HEK293T (cell line): Measurements from ENCODE around the gene SOX6.

Source experiments
- CTCF ChIA-PET: fragments of 350-600 bp; formaldehyde crosslinking; extraction: SDS; loops from one replicate; lab custom pipeline; 2021; ENCODE audit warnings: antibody characterized with exemption, inconsistent platforms; lab: Yijun Ruan, JAX
- POLR2A ChIA-PET: fragments of 350-600 bp; formaldehyde crosslinking; extraction: SDS; loops from one replicate; lab custom pipeline; 2020; ENCODE audit warnings: antibody characterized with exemption, inconsistent platforms; lab: Yijun Ruan, JAX
- DNase-seq: peaks from one replicate; pipeline ENCODE4 v3.0.0; 2012; ENCODE audit warnings: mixed read lengths; ENCODE audit errors: extremely low spot score
- ARNT ChIP-seq: fragments of 450-650 bp; IDR thresholded peaks from 2 replicates; pipeline ENCODE4 v1.6.1; 2017; ENCODE audit warnings: mild to moderate bottlenecking
- BHLHE40 ChIP-seq: fragments of 450-650 bp; IDR thresholded peaks from 2 replicates; pipeline ENCODE4 v1.6.1; 2016; ENCODE audit warnings: mild to moderate bottlenecking, moderate library complexity, borderline replicate concordance
- CTBP1 ChIP-seq: fragments of 450-650 bp; IDR thresholded peaks from 2 replicates; pipeline ENCODE4 v1.6.1; 2016; ENCODE audit warnings: borderline replicate concordance
- ELF4 ChIP-seq: fragments of 450-650 bp; IDR thresholded peaks from 2 replicates; pipeline ENCODE4 v1.6.1; 2017; ENCODE audit warnings: antibody characterized with exemption
- FOXA1 ChIP-seq: fragments of 450-650 bp; IDR thresholded peaks from 2 replicates; pipeline ENCODE4 v1.6.1; 2016; ENCODE audit warnings: mild to moderate bottlenecking
- FOXK2 ChIP-seq: fragments of 450-650 bp; IDR thresholded peaks from 2 replicates; pipeline ENCODE4 v1.6.1; 2016; ENCODE audit warnings: mild to moderate bottlenecking
- FOXM1 ChIP-seq: fragments of 450-650 bp; IDR thresholded peaks from 2 replicates; pipeline ENCODE4 v1.6.1; 2017; ENCODE audit warnings: mild to moderate bottlenecking, borderline replicate concordance
- HDGF ChIP-seq: fragments of 450-650 bp; IDR thresholded peaks from 2 replicates; pipeline ENCODE4 v1.6.1; 2017; ENCODE audit warnings: antibody characterized with exemption, borderline replicate concordance
- L3MBTL2 ChIP-seq: fragments of 450-650 bp; conservative IDR thresholded peaks from 2 replicates; pipeline ENCODE4 v1.6.1; 2016; ENCODE audit warnings: mild to moderate bottlenecking
- LEF1 ChIP-seq: fragments of 450-650 bp; IDR thresholded peaks from 2 replicates; pipeline ENCODE4 v1.6.1; 2017; ENCODE audit warnings: mild to moderate bottlenecking, borderline replicate concordance
- NFRKB ChIP-seq: fragments of 450-650 bp; IDR thresholded peaks from 2 replicates; pipeline ENCODE4 v1.6.1; 2016; ENCODE audit warnings: mild to moderate bottlenecking, moderate library complexity
- SP1 ChIP-seq: fragments of 450-650 bp; IDR thresholded peaks from 2 replicates; pipeline ENCODE4 v1.6.1; 2017
- SUZ12 ChIP-seq: fragments of 450-650 bp; IDR thresholded peaks from 2 replicates; pipeline ENCODE4 v1.6.1; 2016; ENCODE audit warnings: mild to moderate bottlenecking
- TARDBP ChIP-seq: fragments of 450-650 bp; IDR thresholded peaks from 2 replicates; pipeline ENCODE4 v1.6.1; 2016
- ZNF384 ChIP-seq: fragments of 450-650 bp; IDR thresholded peaks from 2 replicates; pipeline ENCODE4 v1.6.1; 2016
- TF ChIP-seq, protein P1 (sequence below): fragments of 450-650 bp; IDR thresholded peaks from 2 replicates; pipeline ENCODE4 v1.6.1; 2016

The SOX6 gene

GRCh38 chr11:16337421-16338213 lies 18.7 kb downstream of the SOX6 start:
- TF ChIP-seq SP1 (no peak), ELF4 (no peak), ZNF384 (no peak)
- DNase-seq: no peak
- CTCF ChIA-PET: no interaction called here
- POLR2A ChIA-PET: no interaction called here

GRCh38 chr11:16336721-16337120 lies 19.6 kb downstream of the SOX6 start:
- POLR2A ChIA-PET: no interaction called here
- no peak for TF ChIP-seq ELF4
- TF ChIP-seq ARNT: no peak
- TF ChIP-seq CTBP1: no peak
- TF ChIP-seq NFRKB: no peak
- no peak for TF ChIP-seq LEF1
- no peak for TF ChIP-seq SUZ12
- no peak for TF ChIP-seq HDGF
- no peak for TF ChIP-seq L3MBTL2
- TF ChIP-seq ZNF384: no peak
- TF ChIP-seq, protein P1, sequence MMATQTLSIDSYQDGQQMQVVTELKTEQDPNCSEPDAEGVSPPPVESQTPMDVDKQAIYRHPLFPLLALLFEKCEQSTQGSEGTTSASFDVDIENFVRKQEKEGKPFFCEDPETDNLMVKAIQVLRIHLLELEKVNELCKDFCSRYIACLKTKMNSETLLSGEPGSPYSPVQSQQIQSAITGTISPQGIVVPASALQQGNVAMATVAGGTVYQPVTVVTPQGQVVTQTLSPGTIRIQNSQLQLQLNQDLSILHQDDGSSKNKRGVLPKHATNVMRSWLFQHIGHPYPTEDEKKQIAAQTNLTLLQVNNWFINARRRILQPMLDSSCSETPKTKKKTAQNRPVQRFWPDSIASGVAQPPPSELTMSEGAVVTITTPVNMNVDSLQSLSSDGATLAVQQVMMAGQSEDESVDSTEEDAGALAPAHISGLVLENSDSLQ: no peak
- no peak for TF ChIP-seq TARDBP
- TF ChIP-seq SP1: no peak
- no peak for TF ChIP-seq BHLHE40
- no peak for TF ChIP-seq FOXM1
- no peak for DNase-seq
- CTCF ChIA-PET: no interaction called here

DNA sequence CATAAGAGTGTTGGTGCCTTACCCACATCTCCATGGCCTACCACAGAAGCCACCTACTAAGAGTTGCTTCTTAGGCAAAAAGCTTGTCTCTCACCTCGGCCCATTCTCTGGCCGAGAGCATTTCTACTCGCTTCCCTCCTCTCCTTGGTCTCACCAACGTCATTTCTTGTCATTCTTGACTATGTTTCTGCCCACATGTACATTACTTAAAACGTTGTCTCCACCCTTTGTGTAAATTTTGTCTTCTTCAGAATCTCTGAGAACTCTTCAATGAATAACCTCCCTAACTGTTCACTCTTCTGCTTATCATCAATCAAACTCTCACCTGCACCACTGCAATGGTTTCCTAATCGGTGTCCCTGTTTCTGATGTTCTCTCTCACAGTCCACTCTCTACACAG lies 20.1 kb downstream of the SOX6 start:
- POLR2A ChIA-PET: no interaction called here
- no peak for DNase-seq
- CTCF ChIA-PET: no interaction called here
- TF ChIP-seq BHLHE40 (no peak), LEF1 (no peak), ARNT (no peak), FOXA1 (no peak), L3MBTL2 (no peak), ELF4 (no peak), SUZ12 (no peak), TARDBP (no peak), FOXM1 (no peak), ZNF384 (no peak), FOXK2 (no peak), NFRKB (no peak), SP1 (no peak), CTBP1 (no peak), HDGF (no peak)
- TF ChIP-seq, protein P1: no peak

DNA sequence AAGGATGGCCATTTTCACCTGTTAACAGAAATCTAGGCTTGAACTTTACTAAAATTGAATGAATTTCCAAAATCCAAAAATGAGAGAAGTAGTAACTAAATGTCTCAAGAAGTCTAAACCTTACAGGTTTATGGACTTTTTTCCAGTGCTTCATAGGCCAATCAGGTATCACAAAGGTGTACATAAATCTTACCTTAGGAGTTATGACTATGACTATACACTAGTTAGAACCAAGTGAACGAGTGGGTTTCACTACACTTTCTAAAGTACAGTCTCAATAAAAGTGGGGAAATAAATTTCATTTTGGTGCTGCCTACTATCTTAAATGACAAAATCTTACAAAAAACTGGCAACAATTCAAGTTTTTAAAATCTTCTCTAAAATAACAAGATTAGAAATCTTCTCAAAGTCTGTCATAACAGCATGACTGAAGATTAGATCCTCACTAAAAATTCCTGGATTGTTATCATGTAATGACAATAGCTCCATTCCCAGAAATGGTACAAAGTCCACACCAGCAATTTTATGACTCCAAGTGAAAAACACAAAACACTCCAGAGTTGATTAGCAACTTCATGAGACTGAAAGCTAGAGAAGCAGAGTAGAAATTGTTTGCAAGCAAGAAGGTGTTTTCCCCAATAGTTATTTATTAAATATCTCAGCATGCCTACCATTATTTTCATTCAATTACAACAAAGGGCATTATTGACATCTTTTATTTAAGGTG lies 20.9 kb downstream of the SOX6 start:
- CTCF ChIA-PET: no interaction called here

DNA sequence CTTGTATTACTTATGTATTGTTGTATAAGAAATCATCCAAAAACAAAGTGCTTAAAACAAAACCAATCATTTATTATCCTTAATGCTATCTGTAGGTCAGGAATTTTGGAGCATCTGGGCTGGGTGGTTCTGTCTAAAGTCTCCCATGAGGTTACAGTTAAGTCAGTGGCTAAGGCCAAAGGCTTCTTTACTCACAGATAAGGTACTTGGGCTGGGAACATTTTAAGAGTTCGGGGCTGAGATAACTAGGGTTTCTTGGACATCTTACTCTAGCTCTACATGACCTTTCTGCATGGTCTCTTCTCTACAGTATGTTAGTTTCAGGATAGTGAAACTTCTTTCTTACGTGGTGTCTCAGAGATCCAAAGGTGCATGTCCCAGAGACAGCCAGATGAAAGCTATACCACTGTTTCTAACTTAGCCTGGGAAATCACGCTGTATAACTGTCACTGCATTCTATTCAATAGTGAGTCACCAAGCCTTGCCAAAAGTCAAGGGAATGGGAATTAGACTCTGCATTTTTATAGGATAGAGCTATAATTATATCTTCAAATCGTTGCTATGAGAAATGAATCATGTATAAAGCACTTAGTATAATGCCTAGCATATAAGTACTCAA lies 29.6 kb downstream of the SOX6 start:
- TF ChIP-seq, protein P1: no peak
- no peak for TF ChIP-seq FOXK2
- no peak for TF ChIP-seq HDGF
- TF ChIP-seq ZNF384: no peak
- no peak for TF ChIP-seq L3MBTL2
- no peak for TF ChIP-seq BHLHE40
- TF ChIP-seq FOXM1: no peak
- no peak for TF ChIP-seq SP1
- ChIA-PET POLR2A (no interaction called here), CTCF (interaction anchor here (0.6 kb wide), 1 partner anchor 92 kb away, joined by 3 read pairs; no protein-coding TSS in a partner anchor)
- no peak for DNase-seq

More for the DNA sequence above, 20.9 kb downstream of the SOX6 start:
- no peak for DNase-seq
- TF ChIP-seq FOXM1 (no peak), LEF1 (no peak), FOXA1 (no peak), SUZ12 (no peak)
- TF ChIP-seq, protein P1: no peak
- POLR2A ChIA-PET: no interaction called here

DNA sequence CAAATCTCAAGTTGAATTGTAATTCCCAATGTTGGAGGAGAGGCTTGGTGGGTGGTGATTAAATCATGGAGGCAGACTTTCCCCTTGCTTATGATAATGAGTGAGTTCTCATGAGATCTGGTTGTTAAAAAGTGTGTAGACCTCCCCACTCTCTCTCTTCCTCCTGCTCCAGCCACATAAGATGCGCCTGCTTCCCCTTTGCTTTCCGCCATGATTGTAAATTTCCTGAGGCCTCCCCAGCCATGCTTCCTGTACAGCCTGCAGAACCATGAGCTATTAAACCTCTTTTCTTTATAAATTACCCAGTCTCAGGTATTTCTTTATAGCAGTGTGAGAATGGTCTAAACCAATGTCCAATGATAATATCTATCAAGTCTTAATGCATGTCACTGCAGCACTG lies 34.2 kb downstream of the SOX6 start:
- DNase-seq: no peak
- POLR2A ChIA-PET: no interaction called here
- CTCF ChIA-PET: no interaction called here
- no peak for TF ChIP-seq HDGF
